ENCODE data around the gene TBX4. TPM values are rescaled to one million over a fixed set of nuclear protein-coding genes. Genes with fewer than 3 reads are reported as not detected.

TBX4 gene
- polyA plus RNA-seq, 3 donors, result not detected

DNA sequence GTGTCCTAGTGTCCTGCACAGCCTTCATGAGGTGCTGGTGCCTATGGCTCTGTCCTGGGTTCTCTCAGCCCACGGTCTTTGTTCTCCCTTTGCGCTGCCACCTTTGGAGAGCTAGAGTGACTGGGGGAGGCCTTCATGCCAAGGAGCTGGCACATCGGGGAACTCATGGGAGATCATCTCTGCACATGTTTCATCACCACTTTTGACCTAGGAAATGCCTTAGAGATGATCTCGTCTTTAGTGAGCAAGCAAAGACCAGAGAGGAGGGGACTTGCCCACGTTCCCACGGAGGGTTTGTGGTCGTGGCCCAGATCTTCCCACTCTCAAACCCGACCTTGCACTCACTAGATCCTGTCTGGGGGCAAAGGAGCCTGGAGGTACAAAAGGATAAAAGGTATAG lies 23.5 kb downstream of the TBX4 start:
- no peaks in the 10 kb centered on the region for H3K4me1 ChIP-seq (ENCODE audit: control insufficient read depth in 1 of 2, insufficient read depth in 2 of 2, low read length in 2 of 2)
- H3K4me2 ChIP-seq (replicated peaks; ENCODE audit: extremely low read depth, low read length, poor library complexity, severe bottlenecking), result no peak overlapping the region
- no peaks in the 10 kb centered on the region for H3K36me3 ChIP-seq (replicated peaks in 1 of 2; ENCODE audit: control insufficient read depth in 1 of 2, insufficient read depth in 2 of 2, low read length in 2 of 2)
- Mint-ChIP-seq H3K4me3 (no peak overlapping the region), H3K36me3 (no peaks in the 10 kb centered on the region), H3K4me1 (no peaks in the 10 kb centered on the region), H3K27me3 (ENCODE audit: low read depth in 3 of 3) (peaks cover 9 to 32% (median 15%) of the 10 kb centered on the region in 3 donors), H3K9me3 (no peaks in the 10 kb centered on the region), H3K27ac (no peak overlapping the region)
- H3K4me3 ChIP-seq (replicated peaks in 1 of 3; ENCODE audit: low read depth in 2 of 3, low read length in 3 of 3), result no peak overlapping the region
- peaks cover 0 to 6% of the 10 kb centered on the region in 2 donors for H3K27me3 ChIP-seq (ENCODE audit: control insufficient read depth in 2 of 2, insufficient read depth in 2 of 2, low read length in 2 of 2)
- no peak overlapping the region for H3K9ac ChIP-seq (ENCODE audit: insufficient read depth, low read length, poor library complexity, severe bottlenecking)
- no peaks in the 10 kb centered on the region for H3K79me2 ChIP-seq (ENCODE audit: insufficient read depth, low read length)
- H3K9me3 ChIP-seq (replicated peaks in 1 of 2; ENCODE audit: control insufficient read depth in 1 of 2, insufficient read depth in 1 of 2, low read length in 2 of 2), result no peaks in the 10 kb centered on the region
- H2AFZ ChIP-seq (ENCODE audit: insufficient read depth, low read depth, low read length, poor library complexity, severe bottlenecking), result no peak overlapping the region
- TF ChIP-seq, protein P1, sequence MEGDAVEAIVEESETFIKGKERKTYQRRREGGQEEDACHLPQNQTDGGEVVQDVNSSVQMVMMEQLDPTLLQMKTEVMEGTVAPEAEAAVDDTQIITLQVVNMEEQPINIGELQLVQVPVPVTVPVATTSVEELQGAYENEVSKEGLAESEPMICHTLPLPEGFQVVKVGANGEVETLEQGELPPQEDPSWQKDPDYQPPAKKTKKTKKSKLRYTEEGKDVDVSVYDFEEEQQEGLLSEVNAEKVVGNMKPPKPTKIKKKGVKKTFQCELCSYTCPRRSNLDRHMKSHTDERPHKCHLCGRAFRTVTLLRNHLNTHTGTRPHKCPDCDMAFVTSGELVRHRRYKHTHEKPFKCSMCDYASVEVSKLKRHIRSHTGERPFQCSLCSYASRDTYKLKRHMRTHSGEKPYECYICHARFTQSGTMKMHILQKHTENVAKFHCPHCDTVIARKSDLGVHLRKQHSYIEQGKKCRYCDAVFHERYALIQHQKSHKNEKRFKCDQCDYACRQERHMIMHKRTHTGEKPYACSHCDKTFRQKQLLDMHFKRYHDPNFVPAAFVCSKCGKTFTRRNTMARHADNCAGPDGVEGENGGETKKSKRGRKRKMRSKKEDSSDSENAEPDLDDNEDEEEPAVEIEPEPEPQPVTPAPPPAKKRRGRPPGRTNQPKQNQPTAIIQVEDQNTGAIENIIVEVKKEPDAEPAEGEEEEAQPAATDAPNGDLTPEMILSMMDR (IDR thresholded peaks at IDR 0.05), result no peak
- no peak overlapping the region for H3K27ac ChIP-seq (ENCODE audit: low read depth in 1 of 2, low read length in 2 of 2)
- 83% methylated on average over 3 of the region's 8 CpGs for WGBS (ENCODE audit: insufficient coverage)
- H4K20me1 ChIP-seq (ENCODE audit: insufficient read depth, low read length), result no peaks in the 10 kb centered on the region
- intact Hi-C loops (cut with micrococcal nuclease), result no loop called here
- DNase-seq, result no peak

DNA sequence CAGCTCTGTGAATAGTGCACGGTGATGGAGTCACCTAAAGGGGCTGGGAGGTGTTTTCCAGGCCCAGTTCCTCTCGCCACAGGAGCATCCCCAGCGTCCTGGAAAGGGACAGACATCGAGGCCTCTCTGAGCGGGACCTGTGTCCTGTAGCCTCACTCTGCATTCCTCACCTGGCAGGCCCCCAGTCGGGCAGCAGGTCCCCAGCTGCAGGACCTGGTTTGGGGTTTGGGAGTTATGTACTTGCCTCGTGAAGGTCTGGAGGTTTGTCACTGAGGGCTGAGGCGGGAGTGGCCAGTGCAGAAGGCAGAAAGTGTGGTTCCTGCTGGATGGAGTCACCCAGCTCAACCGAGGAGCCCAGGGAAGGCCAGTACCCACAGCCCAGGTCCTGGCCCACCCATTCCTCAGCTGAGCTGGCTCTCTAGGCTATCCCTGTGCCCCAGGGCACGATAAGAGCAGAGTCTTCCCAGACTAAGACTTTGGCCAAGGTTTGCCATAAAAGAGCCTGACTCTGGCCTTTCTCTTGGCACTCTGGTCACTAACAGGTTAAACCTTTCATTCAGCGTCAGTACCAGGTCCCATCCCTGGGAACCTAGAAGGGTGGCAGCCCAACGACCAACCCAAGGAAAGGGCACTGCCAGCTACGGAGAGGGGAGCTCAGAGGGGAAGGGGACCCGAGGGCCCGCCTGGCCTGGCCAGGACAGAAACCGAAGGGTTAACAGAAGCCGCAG lies 24.4 kb downstream of the TBX4 start:
- Histone ChIP-seq H3K4me1 (ENCODE audit: control insufficient read depth in 1 of 2, insufficient read depth in 2 of 2, low read length in 2 of 2) (no peaks in the 10 kb centered on the region), H3K36me3 (replicated peaks in 1 of 2; ENCODE audit: control insufficient read depth in 1 of 2, insufficient read depth in 2 of 2, low read length in 2 of 2) (no peaks in the 10 kb centered on the region), H3K27me3 (ENCODE audit: control insufficient read depth in 2 of 2, insufficient read depth in 2 of 2, low read length in 2 of 2) (peaks cover 0 to 6% of the 10 kb centered on the region in 2 donors), H3K79me2 (ENCODE audit: insufficient read depth, low read length) (no peaks in the 10 kb centered on the region), H3K27ac (ENCODE audit: low read depth in 1 of 2, low read length in 2 of 2) (no peak overlapping the region), H3K9me3 (replicated peaks in 1 of 2; ENCODE audit: control insufficient read depth in 1 of 2, insufficient read depth in 1 of 2, low read length in 2 of 2) (no peaks in the 10 kb centered on the region), H3K9ac (ENCODE audit: insufficient read depth, low read length, poor library complexity, severe bottlenecking) (no peak overlapping the region), H2AFZ (ENCODE audit: insufficient read depth, low read depth, low read length, poor library complexity, severe bottlenecking) (no peak overlapping the region), H3K4me2 (replicated peaks; ENCODE audit: extremely low read depth, low read length, poor library complexity, severe bottlenecking) (no peak overlapping the region), H3K4me3 (replicated peaks in 1 of 3; ENCODE audit: low read depth in 2 of 3, low read length in 3 of 3) (no peak overlapping the region), H4K20me1 (ENCODE audit: insufficient read depth, low read length) (no peaks in the 10 kb centered on the region)
- WGBS (ENCODE audit: insufficient coverage), result 69% methylated on average over 15 of the region's 17 CpGs
- no peak overlapping the region for H3K4me3 Mint-ChIP-seq
- peaks cover 0 to 2% (median 0%) of the 10 kb centered on the region in 7 donors for H3K9me3 Mint-ChIP-seq
- H3K4me1 Mint-ChIP-seq, result no peaks in the 10 kb centered on the region
- no peak overlapping the region for H3K27ac Mint-ChIP-seq
- no peak for DNase-seq
- TF ChIP-seq, protein P1 (IDR thresholded peaks at IDR 0.05), result no peak
- H3K27me3 Mint-ChIP-seq (ENCODE audit: low read depth in 3 of 3), result peaks cover 9 to 29% (median 15%) of the 10 kb centered on the region in 3 donors
- no peaks in the 10 kb centered on the region for H3K36me3 Mint-ChIP-seq
- intact Hi-C loops (cut with micrococcal nuclease), result no loop called here
